Measurements from ENCODE around the gene GFOD2. TPM values are rescaled to one million over a fixed set of nuclear protein-coding genes. Genes with fewer than 3 reads are reported as not detected.

Gene GFOD2
- total and polyA plus RNA-seq, 2 of the 13 experiments (the other 11 are each of a cell fraction or from before 2014, with no cell fraction given): 11.1 to 17.2 TPM

DNA sequence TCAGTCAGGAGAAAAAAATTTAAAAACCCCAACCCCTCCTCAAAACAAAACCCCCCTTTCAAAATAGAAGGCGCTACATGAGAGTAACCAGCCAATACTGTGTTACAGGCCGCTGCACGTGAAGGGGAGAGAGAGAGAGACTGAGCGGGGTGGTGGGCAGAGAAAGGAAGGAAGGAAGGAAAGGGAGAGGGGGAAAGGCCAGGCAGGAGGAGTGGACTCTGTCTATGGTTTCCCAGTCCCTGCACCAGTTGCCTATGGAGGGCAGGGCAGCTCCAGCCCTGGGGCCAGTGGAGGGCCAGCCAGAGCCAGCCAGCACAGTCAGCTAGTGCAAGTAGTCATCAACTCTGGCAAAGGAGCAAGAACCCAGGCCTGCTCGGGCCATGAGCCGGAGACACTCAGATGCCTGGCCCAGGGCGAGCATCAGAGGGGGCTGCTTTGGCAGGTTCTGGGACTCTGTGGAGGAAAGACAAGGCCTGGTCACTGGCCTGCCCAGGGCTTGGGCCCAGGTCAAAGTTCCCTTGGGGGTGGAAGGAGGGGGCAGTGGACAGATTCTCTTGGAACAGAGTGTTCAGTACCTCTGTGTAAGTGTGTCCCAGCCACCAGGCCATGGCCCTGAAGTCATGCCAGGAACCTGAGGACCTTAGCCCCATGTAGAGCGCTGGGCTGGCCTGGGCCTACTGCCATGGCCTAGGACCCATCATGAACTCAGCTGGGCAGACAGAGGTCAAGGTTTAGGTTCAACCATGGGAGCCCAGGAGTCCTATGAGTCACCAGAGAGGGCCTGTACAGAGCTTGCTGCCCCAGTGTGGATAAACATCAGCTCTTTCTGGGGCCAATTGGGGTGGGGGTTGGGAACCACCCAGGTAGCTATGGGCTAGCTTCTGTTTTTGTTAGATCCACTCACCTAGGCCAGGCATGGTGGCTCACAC lies 7.3 kb upstream of the GFOD2 start (continued):
- no peak for TF ChIP-seq DZIP1 (CRISPR knock-in tag; IDR thresholded peaks at IDR 0.05)
- no peak for TF ChIP-seq ZNF20 (CRISPR knock-in tag; IDR thresholded peaks at IDR 0.05)
- TF ChIP-seq ZNF101 (CRISPR knock-in tag; IDR thresholded peaks at IDR 0.05; ENCODE audit: borderline replicate concordance, low read depth): no peak
- no peak for TF ChIP-seq THAP7 (CRISPR knock-in tag; IDR thresholded peaks at IDR 0.05)
- TF ChIP-seq CENPX (CRISPR knock-in tag; IDR thresholded peaks at IDR 0.05): no peak
- no peak for TF ChIP-seq JUNB (CRISPR knock-in tag; IDR thresholded peaks at IDR 0.05; ENCODE audit: borderline replicate concordance)
- TF ChIP-seq POGK (CRISPR knock-in tag; conservative IDR thresholded peaks at IDR 0.05): no peak
- TF ChIP-seq, protein P1, sequence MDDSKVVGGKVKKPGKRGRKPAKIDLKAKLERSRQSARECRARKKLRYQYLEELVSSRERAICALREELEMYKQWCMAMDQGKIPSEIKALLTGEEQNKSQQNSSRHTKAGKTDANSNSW (CRISPR knock-in tag; IDR thresholded peaks at IDR 0.05; ENCODE audit: borderline replicate concordance): no peak
- no peak for TF ChIP-seq MAZ (IDR thresholded peaks at IDR 0.05; ENCODE audit: borderline replicate concordance, low read depth, low read length)
- no peak for TF ChIP-seq MAZ (CRISPR knock-in tag; IDR thresholded peaks at IDR 0.05; ENCODE audit: low read depth)
- TF ChIP-seq SP2 (CRISPR knock-in tag; IDR thresholded peaks at IDR 0.05): peak; percentile 7; the same call in 1 of the 2 replicates
- no peak; the same call in 1 of the 2 replicates for TF ChIP-seq RCOR2 (CRISPR knock-in tag; IDR thresholded peaks at IDR 0.05)
- no peak for TF ChIP-seq TRAFD1 (CRISPR knock-in tag; IDR thresholded peaks at IDR 0.05; ENCODE audit: borderline replicate concordance)
- no peak for TF ChIP-seq MIER3 (CRISPR knock-in tag; IDR thresholded peaks at IDR 0.05; ENCODE audit: borderline replicate concordance)
- TF ChIP-seq CENPBD1 (CRISPR knock-in tag; IDR thresholded peaks at IDR 0.05; ENCODE audit: borderline replicate concordance, low read depth): no peak
- TF ChIP-seq MLX (CRISPR knock-in tag; IDR thresholded peaks at IDR 0.05): no peak
- TF ChIP-seq, protein P2, sequence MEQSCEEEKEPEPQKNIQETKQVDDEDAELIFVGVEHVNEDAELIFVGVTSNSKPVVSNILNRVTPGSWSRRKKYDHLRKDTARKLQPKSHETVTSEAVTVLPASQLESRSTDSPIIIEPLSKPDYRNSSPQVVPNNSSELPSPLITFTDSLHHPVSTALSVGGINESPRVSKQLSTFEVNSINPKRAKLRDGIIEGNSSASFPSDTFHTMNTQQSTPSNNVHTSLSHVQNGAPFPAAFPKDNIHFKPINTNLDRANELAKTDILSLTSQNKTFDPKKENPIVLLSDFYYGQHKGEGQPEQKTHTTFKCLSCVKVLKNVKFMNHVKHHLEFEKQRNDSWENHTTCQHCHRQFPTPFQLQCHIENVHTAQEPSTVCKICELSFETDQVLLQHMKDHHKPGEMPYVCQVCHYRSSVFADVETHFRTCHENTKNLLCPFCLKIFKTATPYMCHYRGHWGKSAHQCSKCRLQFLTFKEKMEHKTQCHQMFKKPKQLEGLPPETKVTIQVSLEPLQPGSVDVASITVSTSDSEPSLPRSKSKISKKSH (CRISPR knock-in tag; IDR thresholded peaks at IDR 0.05; ENCODE audit: borderline replicate concordance): no peak
